Measurements from ENCODE around the gene MYH14.

GRCh38 chr19:50176775-50177174 lies 26.6 kb upstream of the MYH14 start:
- TF ChIP-seq CTCF (optimal IDR thresholded peaks at IDR 0.05 in 1 of 3, IDR thresholded peaks at IDR 0.05 in 1 of 3, conservative IDR thresholded peaks at IDR 0.05 in 1 of 3; ENCODE audit: extremely low read depth in 1 of 3, insufficient read depth in 2 of 3, low read length in 3 of 3), result no peak
- TF ChIP-seq EZH2 (IDR thresholded peaks at IDR 0.05; ENCODE audit: low read length), result no peak
